SK-N-SH (cell line): ENCODE results near the gene JAG2. TPM values are rescaled to one million over a fixed set of nuclear protein-coding genes. Genes with fewer than 3 reads are reported as not detected.

Experiments used
- CTCF ChIA-PET: fragments of 300-600, 350-600 bp; formaldehyde crosslinking; extraction: SDS; loops from one replicate; lab custom pipeline; 2021; lab: Yijun Ruan, JAX
- POLR2A ChIA-PET: fragments of 350-600 bp; sonication (Branson Sonifier 250); formaldehyde crosslinking; extraction: SDS; loops from one replicate; lab custom pipeline; 2020; ENCODE audit warnings: antibody characterized with exemption, inconsistent platforms; lab: Yijun Ruan, JAX
- DNase-seq: peaks from one replicate; pipeline ENCODE4 v3.0.0; 2012
- H2AFZ ChIP-seq: fragments of 200-600 bp; sonication (generic); 2 replicates; pipeline ENCODE4 v1.8.1; 2016; ENCODE audit warnings: antibody characterized with exemption, mild to moderate bottlenecking, low read depth
- H3F3A ChIP-seq: fragments of 200-600 bp; sonication (generic); replicated peaks from 2 replicates; pipeline ENCODE3; 2016; ENCODE audit warnings: antibody characterized with exemption, mild to moderate bottlenecking; ENCODE audit not compliant: insufficient read depth
- H3K27ac ChIP-seq, 2 experiments: fragments of 200-500 bp in 1 of 2; fragments of 200-600 bp in 1 of 2; sonication (Bioruptor generic) in 1 of 2; sonication (generic), shearing (Covaris generic) in 1 of 2; 2 replicates each; pipeline versions ENCODE4 v1.5.1 to v1.6.1; 2014 to 2016; ENCODE audit warnings: low read depth in 2 of 2, inconsistent platforms in 1 of 2, low read length in 1 of 2, mild to moderate bottlenecking in 1 of 2, mixed read lengths in 1 of 2
- H3K27me3 ChIP-seq: fragments of 200-600 bp; sonication (generic), shearing (Covaris generic); 2 replicates; pipeline ENCODE4 v1.6.1; 2016; ENCODE audit warnings: mixed run types; ENCODE audit not compliant: insufficient read depth
- H3K36me3 ChIP-seq, 2 experiments: fragments of 200-500 bp in 1 of 2; fragments of 200-600 bp in 1 of 2; sonication (Bioruptor generic) in 1 of 2; sonication (generic) in 1 of 2; replicated peaks in 1 of 2; 2 replicates each; pipeline versions ENCODE3 to v1.5.1; 2014 to 2016; ENCODE audit warnings: low read length in 1 of 2, mild to moderate bottlenecking in 1 of 2; ENCODE audit not compliant: insufficient read depth in 2 of 2, control insufficient read depth in 1 of 2
- H3K4me1 ChIP-seq, 2 experiments: fragments of 200-500 bp in 1 of 2; fragments of 200-600 bp in 1 of 2; sonication (Bioruptor generic) in 1 of 2; sonication (generic), shearing (Covaris generic) in 1 of 2; 2 replicates each; pipeline versions ENCODE4 v1.5.1 to v1.6.1; 2014 to 2016; ENCODE audit warnings: low read depth in 1 of 2, low read length in 1 of 2, mixed run types in 1 of 2; ENCODE audit not compliant: insufficient read depth in 2 of 2, control insufficient read depth in 1 of 2
- H3K4me2 ChIP-seq: fragments of 200-600 bp; sonication (generic), shearing (Covaris generic); 2 replicates; pipeline ENCODE4 v1.6.1; 2017; ENCODE audit warnings: mixed run types
- H3K4me3 ChIP-seq, 2 experiments: fragments of 200-500 bp in 1 of 2; fragments of 200-600 bp in 1 of 2; sonication (Bioruptor generic) in 1 of 2; sonication (generic), shearing (Covaris generic) in 1 of 2; 2 replicates each; pipeline versions ENCODE4 v1.5.1 to v1.8.1; 2014 to 2016; ENCODE audit warnings: low read depth in 2 of 2, inconsistent platforms in 1 of 2, low read length in 1 of 2, mild to moderate bottlenecking in 1 of 2, mixed read lengths in 1 of 2, moderate library complexity in 1 of 2
- H3K79me2 ChIP-seq: fragments of 200-600 bp; sonication (generic); 2 replicates; pipeline ENCODE4 v1.8.1; 2017; ENCODE audit warnings: mild to moderate bottlenecking; ENCODE audit not compliant: insufficient read depth
- H3K9ac ChIP-seq: fragments of 200-600 bp; sonication (generic); 2 replicates; pipeline ENCODE4 v1.6.1; 2017; ENCODE audit warnings: mixed run types
- H3K9me2 ChIP-seq: fragments of 200-600 bp; sonication (generic); 2 replicates; pipeline ENCODE4 v1.6.1; 2017; ENCODE audit warnings: mixed run types
- H3K9me3 ChIP-seq: fragments of 200-600 bp; sonication (generic); 2 replicates; pipeline ENCODE4 v1.6.1; 2017; ENCODE audit warnings: mixed run types, mild to moderate bottlenecking, moderate library complexity
- H4K20me1 ChIP-seq: fragments of 200-600 bp; sonication (generic); 2 replicates; pipeline ENCODE4 v1.6.1; 2017; ENCODE audit warnings: mild to moderate bottlenecking, mixed run types; ENCODE audit not compliant: insufficient read depth
- EZH2phosphoT487 ChIP-seq: fragments of 200-600 bp; sonication (generic); IDR thresholded peaks from 2 replicates; pipeline ENCODE4 v1.6.1; 2017; ENCODE audit warnings: low read depth, mixed run types, mild to moderate bottlenecking, antibody characterized with exemption, moderate library complexity, borderline replicate concordance
- FOXJ3 ChIP-seq: sonication (generic); formaldehyde crosslinking; IDR thresholded peaks from 2 replicates; pipeline ENCODE4 v1.5.1; 2020; ENCODE audit warnings: mild to moderate bottlenecking, missing genetic modification reagents
- MAX ChIP-seq: IDR thresholded peaks from 2 replicates; pipeline ENCODE4 v1.4.0; 2012; ENCODE audit warnings: low read depth
- MEF2A ChIP-seq: IDR thresholded peaks from 2 replicates; pipeline ENCODE4 v1.4.0; 2012; ENCODE audit warnings: low read depth, borderline replicate concordance
- POLR2AphosphoS5 ChIP-seq: IDR thresholded peaks from 2 replicates; pipeline ENCODE4 v1.6.1; 2012; ENCODE audit warnings: low read depth, low read length
- RAD21 ChIP-seq: IDR thresholded peaks from 2 replicates; pipeline ENCODE4 v1.6.1; 2012; ENCODE audit warnings: mild to moderate bottlenecking, low read length
- REST ChIP-seq: IDR thresholded peaks from 2 replicates; pipeline ENCODE4 v1.6.1; 2012; ENCODE audit warnings: mild to moderate bottlenecking, low read depth, low read length, moderate library complexity
- RFX5 ChIP-seq: IDR thresholded peaks from 2 replicates; pipeline ENCODE4 v1.6.1; 2012; ENCODE audit warnings: mild to moderate bottlenecking, improper control_type of control experiment, low read length
- SIN3A ChIP-seq: IDR thresholded peaks from 2 replicates; pipeline ENCODE4 v1.6.1; 2012; ENCODE audit warnings: low read depth, mild to moderate bottlenecking, low read length, moderate library complexity, borderline replicate concordance
- YY1 ChIP-seq: IDR thresholded peaks from 2 replicates; pipeline ENCODE4 v1.4.0; 2012; ENCODE audit warnings: low read depth, mild to moderate bottlenecking
- WGBS: methylation state at CpG from one replicate; pipeline ENCODE4 v1.1.6; 2017; ENCODE audit warnings: low lambda C conversion rate; 5-methylcytosine and 5-hydroxymethylcytosine counted together
- polyA plus RNA-seq, 3 experiments: library from polyadenylated mRNA; depleted of rRNA; stranded (reverse); fragments of >200 nt; gene quantifications; 2 replicates each; pipeline ENCODE4 v1.2.3, GENCODE V29; 2012
- TF ChIP-seq, protein P1 (sequence below): fragments of 200-600 bp; sonication (generic); IDR thresholded peaks from 2 replicates; pipeline ENCODE4 v1.6.1; 2017; ENCODE audit warnings: antibody characterized with exemption, mild to moderate bottlenecking, moderate library complexity
- TF ChIP-seq, protein P2 (sequence below): IDR thresholded peaks from 2 replicates; pipeline ENCODE4 v1.4.0; 2012; ENCODE audit warnings: low read depth, borderline replicate concordance

The JAG2 gene
- polyA plus RNA-seq, 1 of the 3 experiments (the other 2 are of a cell fraction): 1.7 TPM

- no peak overlapping the region for H3K4me3 ChIP-seq
- H4K20me1 ChIP-seq: no peaks in the 10 kb centered on the region
- TF ChIP-seq EZH2phosphoT487 (no peak), MEF2A (no peak), POLR2AphosphoS5 (no peak), REST (no peak), YY1 (no peak), MAX (no peak), SIN3A (no peak), RFX5 (no peak), FOXJ3 (no peak), RAD21 (no peak)
- TF ChIP-seq, protein P1, sequence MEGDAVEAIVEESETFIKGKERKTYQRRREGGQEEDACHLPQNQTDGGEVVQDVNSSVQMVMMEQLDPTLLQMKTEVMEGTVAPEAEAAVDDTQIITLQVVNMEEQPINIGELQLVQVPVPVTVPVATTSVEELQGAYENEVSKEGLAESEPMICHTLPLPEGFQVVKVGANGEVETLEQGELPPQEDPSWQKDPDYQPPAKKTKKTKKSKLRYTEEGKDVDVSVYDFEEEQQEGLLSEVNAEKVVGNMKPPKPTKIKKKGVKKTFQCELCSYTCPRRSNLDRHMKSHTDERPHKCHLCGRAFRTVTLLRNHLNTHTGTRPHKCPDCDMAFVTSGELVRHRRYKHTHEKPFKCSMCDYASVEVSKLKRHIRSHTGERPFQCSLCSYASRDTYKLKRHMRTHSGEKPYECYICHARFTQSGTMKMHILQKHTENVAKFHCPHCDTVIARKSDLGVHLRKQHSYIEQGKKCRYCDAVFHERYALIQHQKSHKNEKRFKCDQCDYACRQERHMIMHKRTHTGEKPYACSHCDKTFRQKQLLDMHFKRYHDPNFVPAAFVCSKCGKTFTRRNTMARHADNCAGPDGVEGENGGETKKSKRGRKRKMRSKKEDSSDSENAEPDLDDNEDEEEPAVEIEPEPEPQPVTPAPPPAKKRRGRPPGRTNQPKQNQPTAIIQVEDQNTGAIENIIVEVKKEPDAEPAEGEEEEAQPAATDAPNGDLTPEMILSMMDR: no peak
- TF ChIP-seq, protein P2, sequence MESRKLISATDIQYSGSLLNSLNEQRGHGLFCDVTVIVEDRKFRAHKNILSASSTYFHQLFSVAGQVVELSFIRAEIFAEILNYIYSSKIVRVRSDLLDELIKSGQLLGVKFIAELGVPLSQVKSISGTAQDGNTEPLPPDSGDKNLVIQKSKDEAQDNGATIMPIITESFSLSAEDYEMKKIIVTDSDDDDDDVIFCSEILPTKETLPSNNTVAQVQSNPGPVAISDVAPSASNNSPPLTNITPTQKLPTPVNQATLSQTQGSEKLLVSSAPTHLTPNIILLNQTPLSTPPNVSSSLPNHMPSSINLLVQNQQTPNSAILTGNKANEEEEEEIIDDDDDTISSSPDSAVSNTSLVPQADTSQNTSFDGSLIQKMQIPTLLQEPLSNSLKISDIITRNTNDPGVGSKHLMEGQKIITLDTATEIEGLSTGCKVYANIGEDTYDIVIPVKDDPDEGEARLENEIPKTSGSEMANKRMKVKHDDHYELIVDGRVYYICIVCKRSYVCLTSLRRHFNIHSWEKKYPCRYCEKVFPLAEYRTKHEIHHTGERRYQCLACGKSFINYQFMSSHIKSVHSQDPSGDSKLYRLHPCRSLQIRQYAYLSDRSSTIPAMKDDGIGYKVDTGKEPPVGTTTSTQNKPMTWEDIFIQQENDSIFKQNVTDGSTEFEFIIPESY: no peak
- TF ChIP-seq, all 33 proteins: peak for 0
- Histone ChIP-seq H3K27me3 (no peaks in the 10 kb centered on the region), H3K79me2 (no peaks in the 10 kb centered on the region), H3K9me2 (no peaks in the 10 kb centered on the region), H2AFZ (no peak overlapping the region), H3K4me2 (no peak overlapping the region), H3K36me3 (peaks cover 0 to 14% of the 10 kb centered on the region in 2 experiments), H3F3A (no peaks in the 10 kb centered on the region), H3K4me1 (peaks cover 0 to 81% of the 10 kb centered on the region in 2 experiments; a peak in 1 of 4 replicates), H3K9me3 (no peaks in the 10 kb centered on the region), H3K27ac (peak overlapping the region in 1 of 2 experiments; percentile 74; a peak in 1 of 4 replicates), H3K9ac (no peak overlapping the region)
- DNase-seq: no peak
- ChIA-PET POLR2A (no interaction called here), CTCF (interaction anchor here (0.8 to 1.0 kb wide), 2 partner anchors 10 to 76 kb away, joined by 3 read pairs; no protein-coding TSS in a partner anchor)
- WGBS: 89% methylated on average over 17 of the region's 23 CpGs
Observed at GRCh38 chr14:105211086-105211757, 42.6 kb upstream of the JAG2 start.
